HepG2 (cell line): ENCODE measurements around the gene GPSM1. TPM values are rescaled to one million over a fixed set of nuclear protein-coding genes. Genes with fewer than 3 reads are reported as not detected.

Source experiments
- HHEX ChIP-seq: IDR thresholded peaks from 2 replicates; pipeline ENCODE4 v1.6.1; 2016; ENCODE audit warnings: control low read depth
- HMGA1 ChIP-seq: sonication (generic); formaldehyde crosslinking; conservative IDR thresholded peaks from 2 replicates; pipeline ENCODE4 v1.4.0; 2020; ENCODE audit warnings: missing genetic modification reagents
- HNF4A ChIP-seq: sonication (generic); formaldehyde crosslinking; IDR thresholded peaks from 2 replicates; pipeline ENCODE4 v1.4.0; 2020; ENCODE audit warnings: missing genetic modification reagents
- NAIF1 ChIP-seq: sonication (generic); formaldehyde crosslinking; IDR thresholded peaks from 2 replicates; pipeline ENCODE4 v1.5.0; 2020; ENCODE audit warnings: mild to moderate bottlenecking, missing genetic modification reagents, borderline replicate concordance
- NFIC ChIP-seq: IDR thresholded peaks from 2 replicates; pipeline ENCODE4 v1.6.1; 2012; ENCODE audit warnings: mild to moderate bottlenecking, low read length, inconsistent platforms
- POLR2AphosphoS5 ChIP-seq: IDR thresholded peaks from 2 replicates; pipeline ENCODE4 v1.6.1; 2012; ENCODE audit warnings: low read depth, low read length
- TAF15 ChIP-seq: fragments of 200-400 bp; formaldehyde crosslinking; IDR thresholded peaks from one replicate; pipeline ENCODE4 v1.6.1; 2018; ENCODE audit warnings: mild to moderate bottlenecking, low read depth, low read length; ENCODE audit not compliant: poor library complexity, severe bottlenecking
- ZBTB38 ChIP-seq: sonication (generic); formaldehyde crosslinking; IDR thresholded peaks from 2 replicates; pipeline ENCODE4 v1.5.1; 2020; ENCODE audit warnings: mild to moderate bottlenecking, missing genetic modification reagents
- ZFP90 ChIP-seq: sonication (generic); formaldehyde crosslinking; IDR thresholded peaks from 2 replicates; pipeline ENCODE4 v1.8.0; 2022; ENCODE audit warnings: missing genetic modification reagents, mild to moderate bottlenecking, inconsistent platforms, borderline replicate concordance
- ZNF264 ChIP-seq: sonication (generic); formaldehyde crosslinking; IDR thresholded peaks from 2 replicates; pipeline ENCODE4 v1.4.0; 2020; ENCODE audit warnings: missing genetic modification reagents
- ZNF367 ChIP-seq: sonication (generic); formaldehyde crosslinking; IDR thresholded peaks from 2 replicates; pipeline ENCODE4 v1.4.0; 2020; ENCODE audit warnings: missing genetic modification reagents, borderline replicate concordance
- ZSCAN29 ChIP-seq: sonication (generic); formaldehyde crosslinking; conservative IDR thresholded peaks from 2 replicates; pipeline ENCODE4 v1.4.0; 2020; ENCODE audit warnings: mild to moderate bottlenecking, missing genetic modification reagents
- polyA plus RNA-seq, 8 experiments: library from polyadenylated mRNA; depleted of rRNA in 3 of 8; stranded (reverse) in 7 of 8; unstranded in 1 of 8; fragments of >200 nt; fragmentation: Illumina TruSeq in 4 of 8; extraction: Trizol in 4 of 8; gene quantifications; 2 replicates each; pipeline versions ENCODE4 v1.2.1 to v1.2.3, GENCODE V29; 2011 to 2016; ENCODE audit warnings: low read depth in 4 of 8, missing spikeins in 1 of 8, mixed read lengths in 1 of 8; ENCODE audit not compliant: insufficient read depth in 1 of 8
- total RNA-seq, 5 experiments: library from RNA; depleted of rRNA; stranded (reverse); fragments of >200 nt; fragmentation: Illumina TruSeq; extraction: Trizol; gene quantifications; 2 replicates each; pipeline ENCODE4 v1.2.3, GENCODE V29; 2016; ENCODE audit warnings: low read depth in 1 of 5
- TF ChIP-seq, protein P1 (sequence below): sonication (generic); formaldehyde crosslinking; IDR thresholded peaks from 2 replicates; pipeline ENCODE4 v1.4.0; 2020; ENCODE audit warnings: missing genetic modification reagents
- TF ChIP-seq, protein P2 (sequence below): sonication (generic); formaldehyde crosslinking; IDR thresholded peaks from 2 replicates; pipeline ENCODE4 v1.4.0; 2020; ENCODE audit warnings: low read depth, mild to moderate bottlenecking, missing genetic modification reagents
- TF ChIP-seq, protein P3 (sequence below): sonication (generic); formaldehyde crosslinking; IDR thresholded peaks from 2 replicates; pipeline ENCODE4 v1.9.0; 2022; ENCODE audit warnings: low read depth, missing genetic modification reagents
- TF ChIP-seq, protein P4 (sequence below): sonication (generic); formaldehyde crosslinking; IDR thresholded peaks from 2 replicates; pipeline ENCODE4 v1.4.0; 2020; ENCODE audit warnings: missing genetic modification reagents
- TF ChIP-seq, protein P5 (sequence below): sonication (generic); formaldehyde crosslinking; IDR thresholded peaks from 2 replicates; pipeline ENCODE4 v1.5.0; 2020; ENCODE audit warnings: missing genetic modification reagents, mild to moderate bottlenecking, borderline replicate concordance
- TF ChIP-seq, protein P6 (sequence below): sonication (generic); formaldehyde crosslinking; IDR thresholded peaks from 2 replicates; pipeline ENCODE4 v1.5.1; 2020; ENCODE audit warnings: mild to moderate bottlenecking, missing genetic modification reagents, moderate library complexity

Gene GPSM1
- total and polyA plus RNA-seq, 2 of the 13 experiments (the other 11 are each of a cell fraction or from before 2014, with no cell fraction given) = 1.0 to 2.4 TPM

DNA sequence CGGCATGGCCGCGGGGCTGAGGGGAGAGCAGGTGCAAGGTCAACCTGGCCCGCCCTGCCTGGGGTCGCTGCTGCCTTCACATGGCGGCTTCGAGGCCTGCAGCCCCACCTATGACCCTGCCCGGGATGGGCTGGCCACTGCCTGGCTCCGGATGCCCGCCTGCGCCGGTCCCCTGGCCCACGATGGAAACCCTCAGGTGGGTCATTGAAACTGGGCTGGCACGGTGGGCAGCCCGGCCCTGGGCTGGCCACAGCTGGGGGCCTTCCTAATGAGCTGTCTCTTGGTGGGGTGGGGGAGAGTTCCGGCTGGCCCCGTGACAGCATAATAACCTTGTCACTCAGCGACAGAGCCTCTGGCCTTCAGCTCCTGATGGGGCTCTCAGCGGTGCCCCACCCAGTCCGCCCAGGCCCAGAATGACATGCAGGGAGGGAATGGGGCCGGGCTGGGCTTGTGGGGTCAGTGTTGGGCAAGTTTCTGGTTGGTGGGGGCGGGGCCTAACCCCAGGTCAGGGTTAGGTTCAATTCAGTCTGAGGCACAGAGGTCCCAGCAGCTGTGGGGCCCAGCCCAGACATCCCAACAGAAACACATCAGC is 23.4 kb upstream of the GPSM1 start, which contains the start of gene CCDC187 (continued):
- TF ChIP-seq, protein P1, sequence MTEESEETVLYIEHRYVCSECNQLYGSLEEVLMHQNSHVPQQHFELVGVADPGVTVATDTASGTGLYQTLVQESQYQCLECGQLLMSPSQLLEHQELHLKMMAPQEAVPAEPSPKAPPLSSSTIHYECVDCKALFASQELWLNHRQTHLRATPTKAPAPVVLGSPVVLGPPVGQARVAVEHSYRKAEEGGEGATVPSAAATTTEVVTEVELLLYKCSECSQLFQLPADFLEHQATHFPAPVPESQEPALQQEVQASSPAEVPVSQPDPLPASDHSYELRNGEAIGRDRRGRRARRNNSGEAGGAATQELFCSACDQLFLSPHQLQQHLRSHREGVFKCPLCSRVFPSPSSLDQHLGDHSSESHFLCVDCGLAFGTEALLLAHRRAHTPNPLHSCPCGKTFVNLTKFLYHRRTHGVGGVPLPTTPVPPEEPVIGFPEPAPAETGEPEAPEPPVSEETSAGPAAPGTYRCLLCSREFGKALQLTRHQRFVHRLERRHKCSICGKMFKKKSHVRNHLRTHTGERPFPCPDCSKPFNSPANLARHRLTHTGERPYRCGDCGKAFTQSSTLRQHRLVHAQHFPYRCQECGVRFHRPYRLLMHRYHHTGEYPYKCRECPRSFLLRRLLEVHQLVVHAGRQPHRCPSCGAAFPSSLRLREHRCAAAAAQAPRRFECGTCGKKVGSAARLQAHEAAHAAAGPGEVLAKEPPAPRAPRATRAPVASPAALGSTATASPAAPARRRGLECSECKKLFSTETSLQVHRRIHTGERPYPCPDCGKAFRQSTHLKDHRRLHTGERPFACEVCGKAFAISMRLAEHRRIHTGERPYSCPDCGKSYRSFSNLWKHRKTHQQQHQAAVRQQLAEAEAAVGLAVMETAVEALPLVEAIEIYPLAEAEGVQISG = no peak
- TF ChIP-seq ZSCAN29 (CRISPR knock-in tag) (no peak), HMGA1 (CRISPR knock-in tag) (no peak), ZFP90 (CRISPR knock-in tag) (no peak), ZNF264 (no peak), HHEX (CRISPR knock-in tag) (no peak), POLR2AphosphoS5 (no peak), NFIC (no peak), ZNF367 (no peak), TAF15 (no peak), NAIF1 (no peak), ZBTB38 (no peak), HNF4A (CRISPR knock-in tag) (0 out of 2 replicates have a peak, but pooled peaks have one; percentile 7)
- TF ChIP-seq, protein P2, sequence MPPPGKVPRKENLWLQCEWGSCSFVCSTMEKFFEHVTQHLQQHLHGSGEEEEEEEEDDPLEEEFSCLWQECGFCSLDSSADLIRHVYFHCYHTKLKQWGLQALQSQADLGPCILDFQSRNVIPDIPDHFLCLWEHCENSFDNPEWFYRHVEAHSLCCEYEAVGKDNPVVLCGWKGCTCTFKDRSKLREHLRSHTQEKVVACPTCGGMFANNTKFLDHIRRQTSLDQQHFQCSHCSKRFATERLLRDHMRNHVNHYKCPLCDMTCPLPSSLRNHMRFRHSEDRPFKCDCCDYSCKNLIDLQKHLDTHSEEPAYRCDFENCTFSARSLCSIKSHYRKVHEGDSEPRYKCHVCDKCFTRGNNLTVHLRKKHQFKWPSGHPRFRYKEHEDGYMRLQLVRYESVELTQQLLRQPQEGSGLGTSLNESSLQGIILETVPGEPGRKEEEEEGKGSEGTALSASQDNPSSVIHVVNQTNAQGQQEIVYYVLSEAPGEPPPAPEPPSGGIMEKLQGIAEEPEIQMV (CRISPR knock-in tag) = no peak
- TF ChIP-seq, protein P3, sequence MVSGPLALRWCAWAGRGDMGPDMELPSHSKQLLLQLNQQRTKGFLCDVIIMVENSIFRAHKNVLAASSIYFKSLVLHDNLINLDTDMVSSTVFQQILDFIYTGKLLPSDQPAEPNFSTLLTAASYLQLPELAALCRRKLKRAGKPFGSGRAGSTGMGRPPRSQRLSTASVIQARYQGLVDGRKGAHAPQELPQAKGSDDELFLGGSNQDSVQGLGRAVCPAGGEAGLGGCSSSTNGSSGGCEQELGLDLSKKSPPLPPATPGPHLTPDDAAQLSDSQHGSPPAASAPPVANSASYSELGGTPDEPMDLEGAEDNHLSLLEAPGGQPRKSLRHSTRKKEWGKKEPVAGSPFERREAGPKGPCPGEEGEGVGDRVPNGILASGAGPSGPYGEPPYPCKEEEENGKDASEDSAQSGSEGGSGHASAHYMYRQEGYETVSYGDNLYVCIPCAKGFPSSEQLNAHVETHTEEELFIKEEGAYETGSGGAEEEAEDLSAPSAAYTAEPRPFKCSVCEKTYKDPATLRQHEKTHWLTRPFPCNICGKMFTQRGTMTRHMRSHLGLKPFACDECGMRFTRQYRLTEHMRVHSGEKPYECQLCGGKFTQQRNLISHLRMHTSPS (CRISPR knock-in tag) = no peak
- TF ChIP-seq, protein P4, sequence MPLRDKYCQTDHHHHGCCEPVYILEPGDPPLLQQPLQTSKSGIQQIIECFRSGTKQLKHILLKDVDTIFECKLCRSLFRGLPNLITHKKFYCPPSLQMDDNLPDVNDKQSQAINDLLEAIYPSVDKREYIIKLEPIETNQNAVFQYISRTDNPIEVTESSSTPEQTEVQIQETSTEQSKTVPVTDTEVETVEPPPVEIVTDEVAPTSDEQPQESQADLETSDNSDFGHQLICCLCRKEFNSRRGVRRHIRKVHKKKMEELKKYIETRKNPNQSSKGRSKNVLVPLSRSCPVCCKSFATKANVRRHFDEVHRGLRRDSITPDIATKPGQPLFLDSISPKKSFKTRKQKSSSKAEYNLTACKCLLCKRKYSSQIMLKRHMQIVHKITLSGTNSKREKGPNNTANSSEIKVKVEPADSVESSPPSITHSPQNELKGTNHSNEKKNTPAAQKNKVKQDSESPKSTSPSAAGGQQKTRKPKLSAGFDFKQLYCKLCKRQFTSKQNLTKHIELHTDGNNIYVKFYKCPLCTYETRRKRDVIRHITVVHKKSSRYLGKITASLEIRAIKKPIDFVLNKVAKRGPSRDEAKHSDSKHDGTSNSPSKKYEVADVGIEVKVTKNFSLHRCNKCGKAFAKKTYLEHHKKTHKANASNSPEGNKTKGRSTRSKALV = no peak
- TF ChIP-seq, protein P5, sequence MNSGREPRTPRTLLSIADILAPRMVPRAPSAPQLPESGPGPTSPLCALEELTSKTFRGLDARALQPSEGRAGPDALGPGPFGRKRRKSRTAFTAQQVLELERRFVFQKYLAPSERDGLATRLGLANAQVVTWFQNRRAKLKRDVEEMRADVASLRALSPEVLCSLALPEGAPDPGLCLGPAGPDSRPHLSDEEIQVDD (CRISPR knock-in tag) = no peak
- TF ChIP-seq, protein P6, sequence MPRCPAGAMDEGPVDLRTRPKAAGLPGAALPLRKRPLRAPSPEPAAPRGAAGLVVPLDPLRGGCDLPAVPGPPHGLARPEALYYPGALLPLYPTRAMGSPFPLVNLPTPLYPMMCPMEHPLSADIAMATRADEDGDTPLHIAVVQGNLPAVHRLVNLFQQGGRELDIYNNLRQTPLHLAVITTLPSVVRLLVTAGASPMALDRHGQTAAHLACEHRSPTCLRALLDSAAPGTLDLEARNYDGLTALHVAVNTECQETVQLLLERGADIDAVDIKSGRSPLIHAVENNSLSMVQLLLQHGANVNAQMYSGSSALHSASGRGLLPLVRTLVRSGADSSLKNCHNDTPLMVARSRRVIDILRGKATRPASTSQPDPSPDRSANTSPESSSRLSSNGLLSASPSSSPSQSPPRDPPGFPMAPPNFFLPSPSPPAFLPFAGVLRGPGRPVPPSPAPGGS (CRISPR knock-in tag) = no peak
